HG03095 (cell line): ENCODE measurements around the gene CAPZA2.
A peak's percentile ranks its signal among the peaks of the same experiment; 100 is the strongest.

Experiments
- ATAC-seq: cut with Tn5 transposase; IDR thresholded peaks from one replicate; pipeline ENCODE4 v1.9.1; 2021; ENCODE audit warnings: moderate library complexity; ENCODE audit not compliant: unreplicated experiment

Gene CAPZA2

GRCh38 chr7:116859323-116859722 lies 3.1 kb upstream of the CAPZA2 start:
- ATAC-seq = no peak

DNA sequence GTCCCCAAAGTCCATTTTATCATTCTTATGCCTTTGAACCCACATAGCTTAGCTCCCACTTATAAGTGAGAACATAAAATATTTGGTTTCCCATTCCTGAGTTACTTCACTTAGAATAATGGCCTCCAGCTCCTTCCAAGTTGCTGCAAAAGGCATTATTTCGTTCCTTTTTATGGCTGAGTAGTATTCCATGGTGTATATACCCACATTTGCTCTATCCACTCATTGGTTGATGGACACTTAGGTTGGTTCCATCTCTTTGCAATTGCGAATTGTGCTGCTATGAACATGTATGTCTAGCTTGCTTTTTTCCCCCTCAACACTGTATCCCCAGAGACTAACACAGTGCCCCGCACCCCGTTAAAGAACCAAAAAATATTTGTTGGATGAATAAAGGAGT lies 670 bp upstream of the CAPZA2 start:
- ATAC-seq = no peak

- peak; percentile 0 for ATAC-seq
Observed at GRCh38 chr7:116862951-116863670, 724 bp downstream of the CAPZA2 start.

- no peak for ATAC-seq
Observed at GRCh38 chr7:116863936-116864500, 1.6 kb downstream of the CAPZA2 start.

DNA sequence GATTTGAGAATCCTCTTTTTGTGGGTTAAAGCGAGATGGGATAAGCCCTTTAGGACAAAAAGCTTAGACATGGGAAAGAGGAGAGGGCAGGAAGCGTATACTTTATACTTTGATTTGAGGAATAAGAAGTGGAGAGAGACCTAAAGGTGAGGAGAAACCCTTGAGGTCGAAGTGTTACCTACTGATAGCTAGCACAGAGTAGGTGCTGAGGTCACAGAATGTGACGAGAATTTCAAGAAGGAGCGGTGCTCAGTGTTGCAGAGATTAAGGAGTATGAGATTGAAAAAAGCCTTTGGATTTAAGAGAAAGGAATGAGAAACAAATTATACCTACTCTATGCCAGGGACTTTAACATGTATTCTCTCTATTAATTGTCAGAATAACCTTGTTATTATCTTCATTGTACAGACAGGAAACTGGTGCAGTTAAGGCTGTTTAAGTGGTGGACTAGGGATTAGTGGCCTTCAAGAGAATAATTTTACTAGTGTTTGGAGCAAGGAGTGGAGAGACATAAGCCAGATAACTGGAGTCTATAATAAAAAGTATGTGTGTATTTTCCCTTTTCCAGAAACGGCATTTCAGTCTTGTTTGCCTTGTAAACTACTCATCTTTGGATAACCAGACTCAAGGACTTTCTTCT lies 8.8 kb downstream of the CAPZA2 start:
- no peak for ATAC-seq

- ATAC-seq = no peak
Observed at GRCh38 chr7:116872026-116872425, 9.6 kb downstream of the CAPZA2 start.

DNA sequence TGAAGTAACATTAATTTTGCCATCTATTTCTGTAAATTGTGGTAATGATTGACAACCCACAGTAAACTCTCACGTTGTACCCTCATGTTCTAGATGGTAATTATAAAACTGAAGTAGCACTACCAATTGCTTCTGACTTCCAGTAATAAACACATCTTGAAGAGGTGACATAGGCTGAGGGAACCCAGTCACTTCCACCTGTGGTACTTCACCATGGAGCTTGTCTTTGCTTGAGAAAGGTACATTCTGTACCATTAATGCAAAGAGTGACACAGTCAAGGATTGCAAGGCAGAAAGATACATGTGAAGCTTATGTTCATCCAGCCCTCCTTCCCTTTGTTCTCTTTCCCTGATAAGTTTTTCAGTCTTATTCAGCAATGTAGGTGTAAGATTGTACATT lies 11.2 kb downstream of the CAPZA2 start:
- ATAC-seq = no peak

DNA sequence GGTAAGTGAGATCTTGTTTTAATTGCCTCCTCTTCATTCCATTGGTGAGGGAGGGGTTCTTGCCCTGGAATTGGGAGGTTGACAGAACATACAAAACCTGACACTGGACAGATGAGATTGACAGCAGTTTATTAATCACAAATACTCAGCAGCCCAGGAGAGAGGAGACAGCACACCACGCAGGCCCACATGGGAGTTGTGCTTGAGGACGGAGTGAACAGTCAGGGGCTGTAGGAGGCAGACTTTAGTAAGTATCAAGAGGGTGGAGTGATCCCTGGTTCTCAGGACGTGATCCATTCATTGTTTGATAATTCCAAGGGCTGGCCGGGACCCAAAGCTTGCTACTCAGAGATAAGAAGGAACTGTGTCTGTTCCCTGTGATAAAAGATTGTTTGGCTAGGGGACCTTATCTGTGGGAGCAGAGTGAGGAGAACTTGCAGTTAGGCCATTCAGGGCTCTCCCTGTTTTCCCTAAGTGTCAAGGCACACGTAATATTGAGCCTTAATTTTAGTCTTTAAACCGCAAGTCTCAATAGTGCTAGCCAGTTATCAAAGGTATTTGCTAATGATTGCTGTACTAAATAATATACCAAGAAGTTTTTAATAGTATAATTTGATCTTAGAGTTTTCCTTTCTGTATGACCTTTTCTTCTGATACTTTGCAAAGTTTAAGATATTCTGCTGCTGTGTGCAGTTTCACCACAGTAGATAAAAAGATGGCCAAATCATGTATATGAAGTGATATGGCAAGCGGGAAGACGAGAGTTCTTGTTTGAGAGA lies 14.5 kb downstream of the CAPZA2 start:
- ATAC-seq = no peak

DNA sequence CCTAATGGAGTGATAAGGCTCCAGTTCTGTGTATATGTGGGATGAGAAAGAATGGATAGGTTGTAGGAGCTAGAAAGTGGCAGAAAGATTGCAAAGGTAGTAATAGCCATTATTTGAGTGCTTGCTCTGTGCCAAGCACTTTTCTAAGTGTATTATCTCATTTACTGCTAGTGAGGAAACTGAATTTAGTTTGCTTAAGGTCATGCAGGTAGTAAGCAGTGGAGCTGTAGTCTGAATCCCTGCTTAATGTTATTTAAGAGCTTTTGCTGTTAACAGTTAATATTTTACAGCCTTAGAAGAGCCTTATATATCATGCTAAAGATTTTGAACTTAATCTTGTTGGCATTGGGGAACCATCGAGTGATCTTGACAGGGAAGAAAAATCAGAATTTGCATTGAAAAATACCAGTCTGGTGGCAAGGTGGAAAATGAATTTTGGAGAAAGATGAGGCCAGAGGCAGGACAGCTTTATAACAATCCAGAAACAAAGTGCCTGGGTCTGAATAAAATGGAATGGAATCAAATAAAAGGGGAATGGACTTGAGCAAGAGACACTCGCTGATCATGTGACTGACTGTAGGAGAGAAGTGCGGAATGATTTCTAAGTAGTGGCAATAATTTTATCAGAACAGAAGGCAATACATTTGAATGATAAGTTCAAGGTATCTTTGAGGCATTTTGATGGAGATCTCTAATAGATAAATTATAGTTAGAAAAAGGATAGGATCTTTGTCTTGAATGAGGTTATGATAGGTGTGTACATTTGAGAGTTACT lies 15.2 kb downstream of the CAPZA2 start:
- no peak for ATAC-seq

- no peak for ATAC-seq
Observed at GRCh38 chr7:116884691-116885090, 22.3 kb downstream of the CAPZA2 start.

DNA sequence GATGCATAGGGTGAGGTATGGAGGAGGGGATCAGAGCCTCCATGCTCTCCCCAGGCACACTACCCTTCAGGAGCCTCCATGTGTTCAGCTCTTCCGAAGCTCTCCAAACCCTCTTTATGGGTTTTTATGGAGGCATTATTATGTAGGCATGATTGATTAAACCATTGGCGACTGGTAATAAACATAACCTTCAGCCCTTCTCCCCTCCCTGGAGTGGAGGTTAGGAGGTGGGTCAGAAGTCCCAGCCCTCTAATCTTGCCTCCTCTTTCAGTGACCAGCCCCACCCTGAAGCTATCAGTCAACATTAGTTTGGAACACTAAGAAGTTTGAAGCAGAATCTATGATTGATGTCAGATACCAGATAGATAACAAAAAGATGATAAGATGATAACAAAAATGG lies 23.3 kb downstream of the CAPZA2 start:
- no peak for ATAC-seq

- ATAC-seq = no peak
Observed at GRCh38 chr7:116886543-116887156, 24.3 kb downstream of the CAPZA2 start.

GRCh38 chr7:116888895-116889294 lies 26.5 kb downstream of the CAPZA2 start:
- no peak for ATAC-seq

- no peak for ATAC-seq
Observed at GRCh38 chr7:116895849-116896248, 33.5 kb downstream of the CAPZA2 start.

DNA sequence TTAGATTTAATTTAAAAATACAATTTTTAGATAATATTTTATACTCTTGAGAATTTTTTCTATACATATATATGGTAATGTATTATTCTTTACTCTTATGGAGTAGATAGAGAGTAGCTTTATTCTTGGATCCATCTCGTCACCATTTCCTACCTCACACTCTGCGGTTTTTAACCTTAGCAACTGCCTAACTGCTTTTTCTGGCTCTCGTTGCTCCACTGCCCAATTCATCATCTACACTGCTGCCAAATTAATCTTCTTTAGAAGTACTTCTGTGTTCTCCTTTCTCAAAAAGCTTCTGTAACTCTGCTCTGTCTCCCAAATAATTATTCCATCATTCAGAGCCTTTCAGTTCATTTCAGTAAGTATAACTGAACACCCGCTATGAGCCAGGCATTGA lies 35.3 kb downstream of the CAPZA2 start:
- no peak for ATAC-seq

DNA sequence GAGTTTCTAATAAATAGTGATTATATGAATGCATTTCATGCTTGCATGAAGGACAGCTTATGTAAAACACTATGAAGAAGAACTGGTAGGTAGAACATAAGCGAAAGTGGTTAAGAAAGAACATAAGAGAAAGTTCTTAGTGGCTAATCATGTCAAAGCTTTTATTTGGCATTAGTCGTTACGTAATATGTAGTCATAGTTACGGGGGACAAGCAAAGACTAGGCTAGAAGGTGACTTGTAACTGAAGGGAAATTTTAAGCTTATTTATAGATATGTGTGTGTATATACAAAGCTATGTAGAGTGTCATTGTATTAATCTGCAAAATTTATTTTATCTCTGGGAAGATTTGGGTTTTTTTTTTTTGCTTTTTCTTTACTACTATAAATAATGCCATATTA lies 36.9 kb downstream of the CAPZA2 start:
- no peak for ATAC-seq

- ATAC-seq = no peak
Observed at GRCh38 chr7:116901143-116901542, 38.8 kb downstream of the CAPZA2 start.

- no peak for ATAC-seq
Observed at GRCh38 chr7:116902867-116903266, 40.5 kb downstream of the CAPZA2 start.

DNA sequence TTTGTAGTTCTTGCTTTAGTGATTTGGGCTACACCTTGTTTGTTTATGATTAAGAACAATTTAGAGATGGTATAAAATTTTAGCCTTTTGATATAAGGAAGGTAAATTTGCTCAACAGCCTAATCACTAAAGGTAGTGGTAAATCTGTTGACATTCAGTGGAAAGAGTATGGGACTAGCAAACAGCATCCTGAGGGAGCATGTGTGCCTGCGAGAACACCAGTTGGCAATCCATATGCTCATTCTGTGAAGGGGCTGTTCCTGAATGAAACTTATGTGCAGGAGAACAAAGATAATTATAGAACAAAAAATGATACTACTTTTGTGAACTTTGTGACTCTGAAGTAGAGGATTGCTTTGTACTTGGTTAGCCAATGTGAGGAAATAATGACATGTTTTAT lies 44.0 kb downstream of the CAPZA2 start:
- ATAC-seq = no peak

GRCh38 chr7:116910383-116910782 lies 48.0 kb downstream of the CAPZA2 start:
- no peak for ATAC-seq
